K562 (cell line): ENCODE data around the gene SETD5.

ENCODE experiments used
- ETS2 ChIP-seq: IDR thresholded peaks from 2 replicates; pipeline ENCODE4 v1.6.1; 2016; ENCODE audit warnings: borderline replicate concordance, missing genetic modification characterization, mild to moderate bottlenecking, moderate library complexity, missing compliant biosample characterization; ENCODE audit not compliant: poor library complexity, severe bottlenecking
- GTF2A2 ChIP-seq: IDR thresholded peaks from 2 replicates; pipeline ENCODE4 v1.6.1; 2016; ENCODE audit warnings: mild to moderate bottlenecking, missing genetic modification characterization, missing compliant biosample characterization
- MYNN ChIP-seq, 2 experiments: sonication (generic); formaldehyde crosslinking in 1 of 2; IDR thresholded peaks; 2 replicates each; pipeline versions ENCODE4 v1.5.0 to v1.6.1; 2016 to 2020; ENCODE audit warnings: antibody characterized with exemption in 1 of 2, missing genetic modification reagents in 1 of 2
- POLR2A ChIP-seq: fragments of 450-650 bp; conservative IDR thresholded peaks from 2 replicates; pipeline ENCODE4 v1.6.1; 2016
- ZZZ3 ChIP-seq: fragments of 450-650 bp; IDR thresholded peaks from 2 replicates; pipeline ENCODE4 v1.6.1; 2016; ENCODE audit warnings: antibody characterized with exemption, mild to moderate bottlenecking, moderate library complexity
- TF ChIP-seq, protein P1 (sequence below), 3 experiments: IDR thresholded peaks in 2 of 3; conservative IDR thresholded peaks in 1 of 3; 2 replicates each; pipeline ENCODE4 v1.5.1; 2011 to 2012; ENCODE audit warnings: low read length in 3 of 3, mild to moderate bottlenecking in 3 of 3, control low read depth in 2 of 3, improper control_type of control experiment in 1 of 3, inconsistent platforms in 1 of 3, low read depth in 1 of 3, mixed read lengths in 1 of 3, moderate library complexity in 1 of 3; ENCODE audit not compliant: insufficient read depth in 2 of 3

DNA sequence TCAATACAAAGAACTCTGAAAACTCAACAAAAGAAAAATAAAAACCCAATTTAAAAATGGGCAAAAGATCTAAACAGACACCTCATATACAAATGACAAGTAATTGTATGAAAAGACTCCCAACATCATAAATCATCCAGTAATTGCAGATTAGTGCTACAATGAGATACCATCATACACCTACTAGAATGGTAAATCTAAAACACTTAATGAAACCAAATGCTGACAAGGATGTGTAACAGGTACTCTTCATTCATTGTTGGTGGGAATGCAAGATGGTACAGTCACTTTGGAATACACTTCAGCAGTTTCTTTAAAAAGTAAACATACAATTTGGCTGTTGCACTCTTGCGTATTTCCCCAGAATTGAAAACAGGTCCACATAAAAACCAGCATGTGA lies 87.8 kb downstream of the SETD5 start:
- TF ChIP-seq, protein P1, sequence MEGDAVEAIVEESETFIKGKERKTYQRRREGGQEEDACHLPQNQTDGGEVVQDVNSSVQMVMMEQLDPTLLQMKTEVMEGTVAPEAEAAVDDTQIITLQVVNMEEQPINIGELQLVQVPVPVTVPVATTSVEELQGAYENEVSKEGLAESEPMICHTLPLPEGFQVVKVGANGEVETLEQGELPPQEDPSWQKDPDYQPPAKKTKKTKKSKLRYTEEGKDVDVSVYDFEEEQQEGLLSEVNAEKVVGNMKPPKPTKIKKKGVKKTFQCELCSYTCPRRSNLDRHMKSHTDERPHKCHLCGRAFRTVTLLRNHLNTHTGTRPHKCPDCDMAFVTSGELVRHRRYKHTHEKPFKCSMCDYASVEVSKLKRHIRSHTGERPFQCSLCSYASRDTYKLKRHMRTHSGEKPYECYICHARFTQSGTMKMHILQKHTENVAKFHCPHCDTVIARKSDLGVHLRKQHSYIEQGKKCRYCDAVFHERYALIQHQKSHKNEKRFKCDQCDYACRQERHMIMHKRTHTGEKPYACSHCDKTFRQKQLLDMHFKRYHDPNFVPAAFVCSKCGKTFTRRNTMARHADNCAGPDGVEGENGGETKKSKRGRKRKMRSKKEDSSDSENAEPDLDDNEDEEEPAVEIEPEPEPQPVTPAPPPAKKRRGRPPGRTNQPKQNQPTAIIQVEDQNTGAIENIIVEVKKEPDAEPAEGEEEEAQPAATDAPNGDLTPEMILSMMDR (IDR thresholded peaks at IDR 0.05 in 2 of 3, conservative IDR thresholded peaks at IDR 0.05 in 1 of 3; ENCODE audit: insufficient read depth in 2 of 3, low read depth in 1 of 3, low read length in 3 of 3), result no peak
- TF ChIP-seq ZZZ3 (no peak), GTF2A2 (tag) (no peak), POLR2A (no peak), MYNN (IDR thresholded peaks at IDR 0.05) (no peak), MYNN (CRISPR knock-in tag; IDR thresholded peaks at IDR 0.05) (no peak), ETS2 (tag) (no peak)
